NCI-H82 treated with DMSO at 0.1 percent for 48 hours (cell line): ENCODE measurements around the gene PRSS1.
A peak's percentile ranks its signal among the peaks of the same experiment; 100 is the strongest.
"Not testable (repeated sequence)": the region's sequence is repeated elsewhere in the genome, so short reads cannot be mapped to it uniquely, and the experiment has no call there.

Source experiments
- DNase-seq: peaks from one replicate; lab custom pipeline; 2025; ENCODE audit not compliant: unreplicated experiment; lab: John Stamatoyannopoulos, UW

PRSS1 gene

DNA sequence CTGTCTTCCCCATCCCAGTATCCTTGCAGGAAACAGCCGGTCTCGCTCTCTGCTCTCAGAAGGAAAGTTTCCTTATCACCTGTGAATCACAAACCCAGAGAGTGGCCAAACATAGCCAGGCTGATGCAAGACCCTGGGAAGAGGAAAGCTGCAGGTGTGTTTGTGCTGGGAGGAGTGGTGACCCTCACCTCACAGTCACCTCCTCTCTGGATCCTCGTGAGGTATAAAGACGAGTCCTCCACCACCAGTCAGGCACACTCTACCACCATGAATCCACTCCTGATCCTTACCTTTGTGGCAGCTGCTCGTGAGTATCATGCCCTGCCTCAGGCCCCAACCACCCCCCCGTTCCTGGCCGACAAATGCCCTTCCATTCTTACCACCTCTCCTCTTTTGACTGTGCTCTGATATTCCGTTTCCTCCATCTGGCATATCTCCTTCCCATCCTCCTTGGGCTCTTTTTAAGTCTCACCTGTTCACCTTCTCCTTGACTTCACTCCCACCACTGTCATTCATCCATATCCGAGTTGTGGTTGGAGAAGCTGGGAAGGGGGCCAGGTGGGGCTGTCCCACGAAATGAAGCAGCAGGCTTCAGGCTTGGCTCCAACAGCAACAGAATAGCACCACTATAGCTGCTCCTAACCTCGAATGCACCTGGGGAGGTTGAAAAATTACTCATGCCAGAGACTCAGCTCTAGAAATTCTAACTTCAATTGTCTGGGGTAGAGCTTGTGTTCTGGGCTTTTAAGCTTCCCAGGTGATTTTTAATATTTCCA, at the start of gene PRSS1:
Gene PRSS1, plus strand, starts transcription at position 255 of the 776 bp plus-strand sequence. Its CDS starts 13 bp downstream, at position 268.
- DNase-seq = no peak

DNA sequence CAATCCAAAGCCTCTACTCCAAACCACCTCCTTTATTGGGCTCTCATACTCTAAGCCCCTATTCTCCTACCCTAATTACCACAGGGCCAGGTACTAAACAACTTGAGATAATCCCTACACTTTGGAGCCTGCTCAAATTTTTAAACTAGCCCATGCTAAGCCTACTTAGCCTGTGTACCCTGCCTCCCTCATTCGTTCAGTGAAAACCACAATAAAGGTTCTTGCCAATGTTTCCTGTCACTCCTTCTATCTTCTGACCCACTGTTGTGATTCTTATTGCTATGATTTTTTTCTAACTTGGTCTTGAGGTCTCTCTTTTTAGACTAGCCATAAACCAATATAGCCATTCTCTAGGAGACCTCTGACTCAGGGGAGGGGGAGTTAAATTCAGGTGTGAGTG, 48.3 kb upstream of the PRSS1 start:
- DNase-seq = peak; percentile 43

DNA sequence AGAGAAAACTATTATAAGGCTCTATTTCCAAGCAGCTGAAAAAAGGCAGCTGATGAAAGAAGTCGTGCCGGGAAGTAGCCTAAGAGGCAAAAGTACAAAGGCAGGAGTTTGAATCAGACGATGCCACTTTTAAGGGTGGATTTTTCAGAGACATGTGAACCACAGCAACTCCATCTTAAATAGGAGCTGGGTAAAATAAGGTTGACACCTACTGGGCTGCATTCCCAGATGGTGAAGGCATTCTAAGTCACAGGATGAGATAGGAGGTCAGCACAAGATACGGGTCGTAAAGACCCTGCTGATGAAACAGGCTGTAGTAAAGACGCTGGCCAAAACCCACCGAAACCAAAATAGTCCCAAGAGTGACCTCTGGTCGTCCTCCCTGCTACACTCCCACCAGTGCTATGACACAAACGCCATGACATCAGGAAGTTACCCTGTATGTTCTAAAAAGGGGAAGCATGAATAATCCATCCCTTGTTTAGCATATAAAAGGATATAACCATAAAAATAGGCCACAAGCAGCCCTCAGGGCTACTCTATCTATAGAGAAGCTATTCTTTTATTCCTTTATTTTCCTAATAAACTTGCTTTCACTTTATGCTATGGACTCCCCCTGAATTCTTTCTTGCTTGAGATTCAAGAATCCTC, 45.5 kb upstream of the PRSS1 start:
- DNase-seq = no peak

DNA sequence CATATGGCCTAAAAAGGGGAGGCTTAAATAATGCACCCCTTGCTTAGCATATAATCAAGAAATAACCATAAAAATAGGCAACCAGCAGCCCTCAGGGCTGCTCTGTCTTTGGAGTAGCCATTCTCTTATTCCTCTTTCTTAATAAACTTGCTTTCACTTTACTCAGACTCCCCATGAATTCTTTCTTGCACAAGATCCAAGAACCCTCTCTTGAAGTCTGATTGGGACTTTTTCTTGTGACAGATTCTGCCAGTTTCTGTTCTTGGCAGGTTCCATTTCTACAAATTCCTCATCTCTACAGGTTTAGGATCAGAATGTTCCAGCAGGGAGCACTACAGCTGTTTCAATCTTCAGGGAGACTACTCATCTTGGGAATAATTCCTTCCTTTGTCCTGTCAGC, 40.5 kb upstream of the PRSS1 start:
- not testable (repeated sequence) for DNase-seq

DNA sequence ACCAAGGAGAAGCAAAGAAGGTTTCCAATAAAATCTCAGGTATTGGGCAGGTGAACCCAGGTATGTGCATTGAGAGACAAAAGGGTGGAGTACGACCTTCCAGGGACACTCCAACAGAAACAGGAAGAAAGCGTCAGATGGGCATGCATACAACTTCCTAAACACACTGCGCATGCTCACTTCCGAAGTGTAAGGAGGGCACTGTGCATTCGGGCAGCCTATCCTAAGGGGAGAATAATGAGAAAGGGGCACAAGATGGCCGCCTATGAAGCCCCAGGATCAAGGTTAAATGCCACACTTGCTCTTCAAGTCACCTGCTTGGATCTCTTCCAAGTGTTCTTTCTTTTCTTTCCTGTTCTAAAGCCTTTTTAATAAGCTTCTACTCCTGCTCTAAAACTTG, 39.4 kb upstream of the PRSS1 start:
- no peak for DNase-seq

DNA sequence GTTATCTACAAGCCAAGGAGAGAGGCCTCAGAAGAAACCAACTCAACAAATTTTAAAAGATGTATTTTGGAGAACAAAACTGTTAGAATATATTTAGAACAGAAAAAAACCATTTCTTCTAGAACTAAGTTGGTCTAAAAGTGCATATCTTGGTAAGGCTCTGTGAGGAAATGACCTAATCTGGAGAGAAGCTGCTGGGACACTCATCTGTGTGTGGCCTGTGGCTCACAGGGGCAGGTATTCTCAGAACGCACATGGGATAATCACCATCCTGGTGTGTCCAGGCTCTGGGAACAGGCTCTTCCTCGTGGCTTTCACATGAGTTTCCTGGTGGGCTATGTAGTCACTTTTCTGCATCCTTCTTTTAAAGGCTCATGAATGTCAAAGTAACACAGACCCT, 38.1 kb upstream of the PRSS1 start:
- no peak for DNase-seq

DNA sequence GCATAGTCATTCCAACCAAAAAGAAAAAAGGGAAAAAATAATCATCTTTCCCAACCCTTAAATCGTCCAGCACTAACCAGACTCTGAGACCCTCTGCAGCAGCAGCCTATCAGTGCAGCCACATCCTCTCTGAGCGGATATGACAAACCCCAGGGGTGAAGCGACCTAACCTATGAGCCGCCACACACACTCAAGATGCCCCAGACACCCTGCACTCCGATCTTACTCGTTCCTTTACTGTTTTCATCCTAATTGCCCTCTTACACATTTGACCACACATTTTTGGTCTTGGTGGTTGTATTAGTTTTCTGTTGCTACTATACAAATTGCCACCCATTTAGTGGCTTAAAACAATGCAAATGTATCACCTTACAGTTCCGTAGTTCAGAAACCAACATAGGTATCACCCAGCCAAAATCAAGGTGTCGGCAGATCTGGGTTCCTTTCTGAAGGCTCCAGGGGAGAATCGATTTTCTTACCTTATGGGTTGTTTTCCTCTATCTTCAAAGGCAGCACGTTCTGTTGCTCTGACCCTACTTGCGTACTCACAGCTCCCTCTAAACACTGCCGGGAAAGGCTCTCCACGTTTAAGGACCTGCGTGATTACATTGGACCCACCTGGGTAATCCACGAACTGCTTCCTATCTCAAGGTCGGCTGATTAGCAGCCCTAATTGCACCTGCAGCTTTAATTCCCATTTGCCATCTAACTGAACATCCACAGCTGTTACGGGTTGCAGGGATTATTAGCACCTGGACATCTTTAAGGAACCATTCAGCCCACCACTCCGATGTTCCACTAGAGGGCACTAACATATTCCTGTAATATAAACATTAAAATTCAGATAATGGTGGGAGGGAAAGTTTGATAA, 37.3 kb upstream of the PRSS1 start:
- DNase-seq = peak; percentile 61

DNA sequence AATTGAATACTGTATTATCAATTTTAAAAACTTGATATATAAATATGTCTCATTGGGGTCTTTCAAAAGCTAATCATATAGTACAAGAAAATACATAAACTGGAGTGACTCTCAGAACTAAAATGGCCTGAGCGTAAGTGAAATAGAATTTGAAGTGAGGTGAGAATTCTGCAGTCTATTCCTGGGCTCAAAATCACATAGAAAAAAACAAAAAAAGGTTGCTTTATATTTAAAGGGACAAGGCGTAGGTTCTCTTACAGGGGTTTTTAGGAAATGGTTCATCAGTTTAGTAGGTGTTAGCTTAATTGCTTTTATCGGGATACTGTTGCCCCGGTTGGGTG, 36.7 kb upstream of the PRSS1 start:
- DNase-seq = no peak

DNA sequence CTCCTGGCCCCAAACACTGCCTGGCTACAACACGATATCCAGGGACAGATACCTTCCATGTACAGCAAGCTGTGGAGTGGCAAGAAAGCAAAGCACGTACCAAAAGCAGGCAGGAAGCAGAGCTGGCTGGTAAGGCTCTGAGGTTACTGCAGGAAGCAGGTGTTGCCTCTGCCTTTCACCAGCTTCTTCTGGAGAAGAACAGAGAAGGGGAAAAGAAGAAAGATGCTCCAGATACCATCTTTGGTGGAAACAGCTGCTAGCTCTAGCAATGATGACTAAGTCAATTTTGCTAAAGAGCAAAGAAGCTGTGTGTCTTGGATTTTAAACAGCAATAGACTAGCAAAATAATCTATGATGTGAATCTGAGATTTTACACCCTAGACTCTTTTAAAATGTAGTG, 34.9 kb upstream of the PRSS1 start:
- no peak for DNase-seq

DNA sequence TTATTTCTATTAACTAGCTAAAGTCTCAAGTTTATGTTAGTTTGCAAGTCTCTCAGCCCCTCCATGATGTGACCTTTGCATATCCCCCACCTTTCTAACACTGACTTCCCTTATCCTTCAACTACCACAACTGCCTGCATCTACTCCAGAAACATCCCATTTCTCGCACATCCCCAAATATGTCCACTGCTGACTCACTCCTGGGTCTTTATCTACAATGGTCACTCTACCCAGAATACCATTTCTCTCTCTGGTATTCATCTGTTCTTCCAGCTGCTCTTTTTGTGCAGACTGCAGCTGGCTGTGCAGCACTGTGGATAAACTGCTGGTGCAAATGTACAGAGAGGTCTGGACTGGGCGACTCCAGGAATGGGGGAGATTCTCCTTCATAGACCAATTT, 32.7 kb upstream of the PRSS1 start:
- no peak for DNase-seq

DNA sequence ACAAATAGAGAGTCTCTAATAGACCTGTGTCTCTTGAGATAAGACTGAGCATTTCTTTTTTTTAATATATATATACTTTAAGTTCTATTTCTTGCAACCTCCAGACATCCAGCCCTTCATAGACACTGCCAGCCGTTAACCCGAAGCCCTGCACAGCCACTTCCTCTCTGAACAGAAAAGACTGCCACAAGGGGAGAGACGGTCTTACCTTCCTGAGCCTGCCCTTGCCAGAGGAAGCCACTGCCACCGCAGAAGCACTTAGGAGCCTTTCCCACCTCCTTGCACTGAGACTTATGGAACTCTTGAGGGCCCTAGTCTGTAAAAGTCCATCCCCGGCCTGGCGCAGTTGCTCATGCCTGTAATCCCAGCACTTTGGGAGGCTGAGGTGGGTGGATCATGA, 31.8 kb upstream of the PRSS1 start:
- DNase-seq = no peak

DNA sequence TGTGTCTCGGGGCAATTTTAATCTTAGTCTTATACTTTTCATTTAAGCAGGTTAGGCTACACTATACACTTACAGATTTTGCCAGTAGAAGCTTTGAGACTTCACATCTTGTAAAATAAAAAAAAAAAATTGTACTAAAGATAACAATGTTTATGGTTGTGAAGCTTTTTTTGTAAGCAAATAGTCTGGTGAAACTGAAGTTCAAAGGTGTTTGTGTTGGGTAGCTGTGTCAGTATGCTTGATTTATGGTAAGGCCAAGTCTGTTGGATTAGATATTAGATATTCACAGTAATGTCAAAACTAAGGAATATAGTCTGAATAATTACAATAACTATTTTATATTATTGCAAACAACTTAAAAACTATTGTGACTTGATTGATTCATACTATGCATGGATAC, 31.0 kb upstream of the PRSS1 start:
- DNase-seq = no peak

DNA sequence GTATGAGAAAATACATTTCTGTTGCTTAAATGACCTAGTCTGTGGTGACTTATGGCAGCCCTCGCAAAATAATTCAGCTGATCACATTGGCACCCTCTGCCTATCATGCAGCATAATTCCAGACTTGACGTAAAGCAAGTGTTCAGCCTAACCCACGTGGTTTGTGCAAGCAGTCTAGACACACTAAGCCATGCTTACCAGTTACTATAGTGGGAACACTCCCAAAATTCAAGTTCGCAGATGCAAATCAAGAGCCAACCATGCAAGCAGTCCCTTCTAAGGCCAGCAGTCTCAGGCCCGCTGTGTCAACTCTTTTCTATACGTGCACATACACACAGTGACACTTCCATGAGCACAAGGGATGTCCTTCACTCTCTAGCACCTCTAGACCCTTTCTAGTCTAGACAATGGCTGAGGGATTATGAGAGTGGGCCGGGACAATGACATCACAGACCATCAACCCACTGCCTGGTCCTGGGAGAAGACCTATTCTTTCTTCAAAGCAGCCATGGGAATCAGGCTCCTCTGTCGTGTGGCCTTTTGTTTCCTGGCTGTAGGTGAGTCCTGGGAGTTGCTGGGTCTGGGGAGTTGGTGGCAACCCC, 29.0 kb upstream of the PRSS1 start:
- no peak for DNase-seq

DNA sequence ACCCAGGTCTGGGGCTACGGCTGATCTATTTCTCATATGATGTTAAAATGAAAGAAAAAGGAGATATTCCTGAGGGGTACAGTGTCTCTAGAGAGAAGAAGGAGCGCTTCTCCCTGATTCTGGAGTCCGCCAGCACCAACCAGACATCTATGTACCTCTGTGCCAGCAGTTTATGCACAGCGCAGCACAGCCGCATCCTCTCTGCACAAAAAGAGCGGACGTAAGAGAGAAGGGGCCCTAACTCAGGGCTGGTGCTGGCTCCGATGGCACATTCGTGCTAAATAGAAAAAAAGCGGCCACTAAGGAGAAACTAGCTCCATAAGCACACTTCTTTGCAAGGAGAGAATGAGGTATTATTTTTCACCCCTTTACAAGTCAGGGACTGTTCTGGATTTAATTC, 28.3 kb upstream of the PRSS1 start:
- DNase-seq = no peak

DNA sequence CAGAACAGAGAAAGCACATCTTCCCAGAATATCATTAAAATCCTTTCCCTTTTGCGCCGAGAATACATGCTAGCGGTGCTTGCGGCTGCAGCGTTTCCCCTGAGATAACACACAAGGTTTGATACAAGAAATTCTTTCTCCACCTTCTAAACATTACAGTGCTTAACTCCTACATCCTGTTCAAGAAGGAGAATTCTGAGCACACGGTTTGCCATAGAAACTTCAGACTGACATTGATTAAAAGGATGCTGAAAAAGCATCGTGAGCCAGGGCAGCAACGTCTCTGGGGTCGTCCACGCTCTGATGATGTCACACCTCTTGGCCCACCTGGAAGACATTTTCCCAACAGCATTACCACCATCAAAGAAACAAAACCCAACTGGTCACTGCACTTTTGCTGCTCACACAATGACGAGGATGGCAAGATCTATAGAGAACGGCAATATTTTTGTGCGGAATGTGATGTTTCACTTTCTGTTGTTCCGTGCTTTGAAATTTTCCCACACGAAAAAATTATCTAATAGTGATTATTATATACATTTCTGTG, 27.0 kb upstream of the PRSS1 start:
- DNase-seq = no peak

DNA sequence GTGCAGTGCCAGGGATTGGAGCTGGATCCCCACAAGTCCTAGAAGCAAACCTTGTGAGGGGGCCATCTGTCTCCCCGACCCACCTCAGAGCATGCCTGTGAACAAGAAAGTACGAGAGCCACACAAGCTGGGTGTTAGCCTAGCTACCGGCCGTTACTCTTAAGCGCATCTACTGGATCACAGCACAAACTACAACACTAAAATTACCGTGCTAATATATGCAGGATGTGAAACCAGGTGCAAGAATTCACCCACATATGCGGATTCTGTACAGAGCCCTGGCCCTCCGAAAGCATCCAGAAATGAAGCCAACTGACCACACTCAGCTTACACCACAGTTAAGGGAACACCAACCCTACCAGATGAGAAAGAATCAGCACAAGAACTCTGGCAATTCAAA, 16.0 kb upstream of the PRSS1 start:
- DNase-seq = no peak

DNA sequence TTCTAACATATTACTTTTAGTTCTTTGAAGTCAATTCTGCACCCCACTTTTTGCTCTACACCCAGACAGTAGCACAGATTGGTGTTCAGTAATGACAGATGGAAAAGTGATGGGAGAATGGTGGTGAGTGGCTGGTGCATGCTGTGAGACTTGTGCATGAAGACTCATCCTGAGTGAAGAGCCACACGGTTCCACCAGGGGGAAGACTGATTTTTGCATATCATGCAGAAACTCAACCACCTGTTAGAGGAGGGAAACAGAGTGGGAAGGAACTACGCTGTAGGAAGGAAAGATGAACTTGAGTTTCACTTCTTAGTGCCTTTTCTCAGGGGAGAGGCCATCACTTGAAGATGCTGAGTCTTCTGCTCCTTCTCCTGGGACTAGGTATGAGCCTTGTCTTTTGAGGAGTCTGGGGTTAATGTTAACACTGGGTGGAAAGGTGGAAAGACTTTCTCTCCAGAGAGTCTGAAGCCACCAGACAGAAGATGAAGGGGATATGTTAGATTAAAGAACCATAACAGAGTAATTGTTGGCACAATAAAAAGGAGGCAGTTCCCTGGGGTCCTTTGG, 9.3 kb upstream of the PRSS1 start:
- no peak for DNase-seq

DNA sequence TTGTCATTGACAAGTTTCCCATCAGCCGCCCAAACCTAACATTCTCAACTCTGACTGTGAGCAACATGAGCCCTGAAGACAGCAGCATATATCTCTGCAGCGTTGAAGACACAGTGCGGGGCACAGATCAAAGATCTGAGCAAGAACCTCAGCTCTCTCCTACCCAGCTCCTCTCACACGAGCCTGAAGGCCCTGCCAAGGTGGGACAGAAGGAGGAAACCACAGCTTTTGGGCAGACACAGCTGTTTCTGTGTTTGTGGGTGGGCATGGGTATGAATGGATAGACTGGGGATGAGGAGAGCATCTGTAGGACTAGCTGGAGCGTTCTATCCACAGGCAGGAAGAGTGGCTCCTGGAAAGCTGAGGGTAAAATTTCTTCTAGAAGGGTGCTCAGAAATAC, 8.5 kb upstream of the PRSS1 start:
- no peak for DNase-seq

DNA sequence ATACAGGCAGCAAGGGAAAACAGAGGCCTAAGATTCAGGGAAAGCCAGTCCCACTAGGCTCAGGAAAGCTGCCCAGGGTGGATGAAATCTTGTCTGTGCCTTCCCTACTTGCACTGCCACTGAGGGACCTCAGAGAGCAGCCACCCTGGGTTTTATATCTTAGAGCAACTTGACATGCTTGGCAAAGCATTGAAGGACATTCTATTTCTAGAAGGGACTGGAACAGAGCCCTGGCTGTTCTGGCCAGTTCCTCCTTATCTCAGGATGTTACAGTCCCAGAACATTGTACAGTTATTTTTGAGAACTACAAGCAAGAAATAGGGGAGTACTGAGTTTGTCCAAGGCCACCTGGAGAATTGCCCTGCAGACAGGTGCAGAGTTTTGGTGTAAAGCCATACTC, 7.3 kb upstream of the PRSS1 start:
- DNase-seq = not testable (repeated sequence)

DNA sequence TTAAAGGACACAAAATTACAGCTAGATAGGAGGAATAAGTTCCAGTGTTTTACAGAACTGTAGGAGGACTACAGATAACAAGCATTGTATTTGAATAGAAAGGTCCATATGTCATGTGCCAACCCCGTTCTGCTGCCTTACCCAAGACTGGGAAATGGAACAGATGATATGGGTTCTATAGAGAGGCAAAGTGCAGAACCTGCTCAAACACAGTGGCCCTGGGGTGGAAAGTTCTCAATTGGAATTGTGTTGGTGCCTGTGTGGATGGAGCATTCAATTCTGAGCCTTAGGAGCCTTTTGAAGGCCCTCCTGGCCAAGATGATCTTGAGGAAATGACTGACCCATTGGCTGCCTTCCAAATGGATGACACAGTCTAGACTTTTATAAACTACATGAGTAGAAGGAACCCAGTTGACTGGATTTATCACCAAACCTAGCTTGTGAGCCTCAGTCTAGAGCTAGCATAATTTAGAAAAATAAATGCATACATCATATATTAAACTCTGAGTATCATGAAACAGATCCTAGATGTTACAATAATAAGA, 4.1 kb upstream of the PRSS1 start:
- DNase-seq = no peak

DNA sequence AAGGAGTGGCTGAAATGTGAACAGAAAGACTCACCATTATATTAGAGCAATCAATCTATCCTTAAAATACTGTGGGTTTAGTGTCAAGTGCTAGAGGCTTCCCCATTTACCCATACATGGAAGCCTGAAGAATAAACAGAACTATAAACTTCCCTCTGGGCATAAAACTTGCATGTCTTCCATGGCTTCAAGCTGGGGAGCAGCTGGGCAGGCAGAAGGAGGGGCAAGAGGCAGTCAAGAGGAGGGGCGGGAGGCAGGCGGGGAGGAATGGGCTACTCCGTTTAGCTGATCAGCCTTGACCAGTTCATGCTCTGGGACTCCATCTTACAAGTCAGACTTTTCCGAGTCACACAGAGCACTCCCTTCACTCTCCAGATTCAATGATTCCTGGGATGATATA, 3.5 kb upstream of the PRSS1 start:
- DNase-seq = peak; percentile 3
